HEK293 (cell line): Measurements from ENCODE around the gene SEC22B.
"Not testable (repeated sequence)": the region's sequence is repeated elsewhere in the genome, so short reads cannot be mapped to it uniquely, and the experiment has no call there.

Source experiments
- ZNF274 ChIP-seq, 2 experiments: fragments of 200-500 bp in 1 of 2; fragments of 450-650 bp in 1 of 2; sonication (Bioruptor generic) in 1 of 2; formaldehyde crosslinking in 1 of 2; IDR thresholded peaks; 2 replicates each; pipeline versions ENCODE4 v1.5.1 to v1.6.1; 2014 to 2016; ENCODE audit warnings: borderline replicate concordance in 1 of 2, inconsistent platforms in 1 of 2, low read length in 1 of 2, missing biosample characterization in 1 of 2, missing genetic modification characterization in 1 of 2
- ZNF324 ChIP-seq: fragments of 450-650 bp; formaldehyde crosslinking; IDR thresholded peaks from 2 replicates; pipeline ENCODE4 v1.5.1; 2016; ENCODE audit warnings: missing biosample characterization, missing genetic modification characterization
- TF ChIP-seq, protein P1 (sequence below): fragments of 450-650 bp; formaldehyde crosslinking; IDR thresholded peaks from 2 replicates; pipeline ENCODE4 v1.5.1; 2016; ENCODE audit warnings: missing biosample characterization, missing genetic modification characterization
- TF ChIP-seq, protein P2 (sequence below): fragments of 450-650 bp; formaldehyde crosslinking; IDR thresholded peaks from 2 replicates; pipeline ENCODE4 v1.5.1; 2016; ENCODE audit warnings: missing biosample characterization, missing genetic modification characterization
- TF ChIP-seq, protein P3 (sequence below): fragments of 450-650 bp; formaldehyde crosslinking; IDR thresholded peaks from 2 replicates; pipeline ENCODE4; 2016; ENCODE audit warnings: missing biosample characterization, missing genetic modification characterization

DNA sequence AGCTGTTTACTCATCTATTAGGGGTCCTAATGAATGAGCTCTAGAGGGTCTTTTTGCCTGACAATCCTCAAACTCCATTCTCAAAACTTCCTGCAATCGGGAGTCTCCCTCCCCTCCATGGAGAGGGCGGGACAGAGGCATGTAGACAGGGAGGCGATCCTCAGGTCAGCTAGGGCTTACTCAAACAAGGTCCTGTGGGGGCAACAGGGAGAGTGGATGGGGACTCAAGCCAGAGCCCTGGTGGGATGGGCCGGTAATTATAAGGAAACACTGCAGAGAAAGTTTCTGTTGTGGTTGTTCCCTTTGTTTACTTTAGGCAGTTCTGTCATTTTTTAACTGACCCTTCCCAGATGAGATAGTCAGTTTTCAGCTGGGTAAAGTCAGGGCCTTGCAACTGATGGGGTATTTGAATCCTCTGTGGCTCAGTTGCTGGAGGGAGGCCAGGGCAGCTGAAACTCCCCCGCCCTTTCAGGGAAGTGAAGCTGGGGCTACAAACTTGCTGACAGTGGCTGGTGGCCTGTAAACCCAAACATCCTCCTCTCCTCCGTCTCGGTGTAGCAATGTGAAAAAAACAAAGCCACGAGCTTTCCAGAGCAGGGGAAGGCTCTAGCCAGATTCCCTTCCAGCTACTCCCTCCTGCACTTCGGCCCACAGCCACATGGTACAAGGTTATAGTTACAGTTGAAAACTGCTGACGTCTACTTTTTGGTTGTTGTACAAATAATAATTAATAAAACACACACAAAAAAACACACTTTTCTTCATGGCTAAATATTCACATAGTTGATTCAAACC is 44.5 kb downstream of the SEC22B start:
- TF ChIP-seq, protein P1, sequence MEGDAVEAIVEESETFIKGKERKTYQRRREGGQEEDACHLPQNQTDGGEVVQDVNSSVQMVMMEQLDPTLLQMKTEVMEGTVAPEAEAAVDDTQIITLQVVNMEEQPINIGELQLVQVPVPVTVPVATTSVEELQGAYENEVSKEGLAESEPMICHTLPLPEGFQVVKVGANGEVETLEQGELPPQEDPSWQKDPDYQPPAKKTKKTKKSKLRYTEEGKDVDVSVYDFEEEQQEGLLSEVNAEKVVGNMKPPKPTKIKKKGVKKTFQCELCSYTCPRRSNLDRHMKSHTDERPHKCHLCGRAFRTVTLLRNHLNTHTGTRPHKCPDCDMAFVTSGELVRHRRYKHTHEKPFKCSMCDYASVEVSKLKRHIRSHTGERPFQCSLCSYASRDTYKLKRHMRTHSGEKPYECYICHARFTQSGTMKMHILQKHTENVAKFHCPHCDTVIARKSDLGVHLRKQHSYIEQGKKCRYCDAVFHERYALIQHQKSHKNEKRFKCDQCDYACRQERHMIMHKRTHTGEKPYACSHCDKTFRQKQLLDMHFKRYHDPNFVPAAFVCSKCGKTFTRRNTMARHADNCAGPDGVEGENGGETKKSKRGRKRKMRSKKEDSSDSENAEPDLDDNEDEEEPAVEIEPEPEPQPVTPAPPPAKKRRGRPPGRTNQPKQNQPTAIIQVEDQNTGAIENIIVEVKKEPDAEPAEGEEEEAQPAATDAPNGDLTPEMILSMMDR (tag by site-specific recombination): not testable (repeated sequence)
- TF ChIP-seq, protein P2, sequence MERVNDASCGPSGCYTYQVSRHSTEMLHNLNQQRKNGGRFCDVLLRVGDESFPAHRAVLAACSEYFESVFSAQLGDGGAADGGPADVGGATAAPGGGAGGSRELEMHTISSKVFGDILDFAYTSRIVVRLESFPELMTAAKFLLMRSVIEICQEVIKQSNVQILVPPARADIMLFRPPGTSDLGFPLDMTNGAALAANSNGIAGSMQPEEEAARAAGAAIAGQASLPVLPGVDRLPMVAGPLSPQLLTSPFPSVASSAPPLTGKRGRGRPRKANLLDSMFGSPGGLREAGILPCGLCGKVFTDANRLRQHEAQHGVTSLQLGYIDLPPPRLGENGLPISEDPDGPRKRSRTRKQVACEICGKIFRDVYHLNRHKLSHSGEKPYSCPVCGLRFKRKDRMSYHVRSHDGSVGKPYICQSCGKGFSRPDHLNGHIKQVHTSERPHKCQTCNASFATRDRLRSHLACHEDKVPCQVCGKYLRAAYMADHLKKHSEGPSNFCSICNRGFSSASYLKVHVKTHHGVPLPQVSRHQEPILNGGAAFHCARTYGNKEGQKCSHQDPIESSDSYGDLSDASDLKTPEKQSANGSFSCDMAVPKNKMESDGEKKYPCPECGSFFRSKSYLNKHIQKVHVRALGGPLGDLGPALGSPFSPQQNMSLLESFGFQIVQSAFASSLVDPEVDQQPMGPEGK (tag by site-specific recombination): not testable (repeated sequence)
- not testable (repeated sequence) for TF ChIP-seq ZNF324 (tag by site-specific recombination); ZNF274 (IDR thresholded peaks at IDR 0.05; ENCODE audit: low read length); ZNF274 (tag by site-specific recombination; IDR thresholded peaks at IDR 0.05; ENCODE audit: borderline replicate concordance)
- TF ChIP-seq, protein P3, sequence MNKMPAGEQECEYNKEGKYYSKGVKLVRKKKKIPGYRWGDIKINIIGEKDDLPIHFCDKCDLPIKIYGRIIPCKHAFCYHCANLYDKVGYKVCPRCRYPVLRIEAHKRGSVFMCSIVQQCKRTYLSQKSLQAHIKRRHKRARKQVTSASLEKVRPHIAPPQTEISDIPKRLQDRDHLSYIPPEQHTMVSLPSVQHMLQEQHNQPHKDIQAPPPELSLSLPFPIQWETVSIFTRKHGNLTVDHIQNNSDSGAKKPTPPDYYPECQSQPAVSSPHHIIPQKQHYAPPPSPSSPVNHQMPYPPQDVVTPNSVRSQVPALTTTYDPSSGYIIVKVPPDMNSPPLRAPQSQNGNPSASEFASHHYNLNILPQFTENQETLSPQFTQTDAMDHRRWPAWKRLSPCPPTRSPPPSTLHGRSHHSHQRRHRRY: not testable (repeated sequence)
